Mesendoderm (in vitro differentiated cells): ENCODE data around the gene GPR157.

ENCODE experiments used
- DNase-seq: peaks from one replicate; pipeline ENCODE4 v3.0.0; 2013
- H2AK5ac ChIP-seq: 2 replicates; pipeline ENCODE4 v1.6.1; 2013; ENCODE audit warnings: low read length, inconsistent platforms
- H2BK120ac ChIP-seq: 2 replicates; pipeline ENCODE4 v1.6.1; 2013; ENCODE audit warnings: low read depth, mild to moderate bottlenecking, low read length, moderate library complexity, mixed read lengths
- H2BK15ac ChIP-seq: replicated peaks from 2 replicates; pipeline ENCODE4 v1.6.1; 2013; ENCODE audit warnings: low read depth, mild to moderate bottlenecking, moderate library complexity
- H2BK5ac ChIP-seq: 2 replicates; pipeline ENCODE4 v1.6.1; 2013; ENCODE audit warnings: low read length, inconsistent platforms
- H3K18ac ChIP-seq: 2 replicates; pipeline ENCODE4 v1.6.1; 2013; ENCODE audit warnings: mild to moderate bottlenecking, low read length, mixed read lengths
- H3K23ac ChIP-seq: one replicate; pipeline ENCODE4 v1.6.1; 2013; ENCODE audit warnings: low read length
- H3K27ac ChIP-seq: 2 replicates; pipeline ENCODE4 v1.5.1; 2013; ENCODE audit warnings: low read depth, mild to moderate bottlenecking, inconsistent platforms, low read length, moderate library complexity
- H3K27me3 ChIP-seq: 2 replicates; pipeline ENCODE4 v1.6.1; 2013; ENCODE audit warnings: low read length, control low read depth, mild to moderate bottlenecking, inconsistent platforms; ENCODE audit not compliant: insufficient read depth, poor library complexity
- H3K36me3 ChIP-seq: 2 replicates; pipeline ENCODE4 v1.6.1; 2013; ENCODE audit warnings: low read length, inconsistent platforms; ENCODE audit not compliant: control insufficient read depth, insufficient read depth
- H3K4ac ChIP-seq: one replicate; pipeline ENCODE4 v1.6.1; 2013; ENCODE audit warnings: low read depth, mild to moderate bottlenecking, low read length, moderate library complexity
- H3K4me1 ChIP-seq: 2 replicates; pipeline ENCODE4 v1.6.1; 2013; ENCODE audit warnings: low read depth, low read length, inconsistent platforms; ENCODE audit not compliant: control insufficient read depth
- H3K4me2 ChIP-seq: 2 replicates; pipeline ENCODE4 v1.6.1; 2013; ENCODE audit warnings: low read length
- H3K4me3 ChIP-seq: 2 replicates; pipeline ENCODE4 v1.5.1; 2013; ENCODE audit warnings: mild to moderate bottlenecking, low read length
- H3K56ac ChIP-seq: one replicate; pipeline ENCODE4 v1.6.1; 2013; ENCODE audit warnings: low read length
- H3K79me1 ChIP-seq: 2 replicates; pipeline ENCODE4 v1.6.1; 2013; ENCODE audit warnings: low read length, inconsistent platforms
- H3K79me2 ChIP-seq: 2 replicates; pipeline ENCODE4 v1.6.1; 2013; ENCODE audit warnings: mild to moderate bottlenecking, low read length; ENCODE audit not compliant: control insufficient read depth, insufficient read depth
- H3K9ac ChIP-seq: 2 replicates; pipeline ENCODE4 v1.6.1; 2013; ENCODE audit warnings: low read length, inconsistent platforms
- H4K5ac ChIP-seq: one replicate; pipeline ENCODE4 v1.6.1; 2013; ENCODE audit warnings: low read length
- H4K8ac ChIP-seq: one replicate; pipeline ENCODE4 v1.6.1; 2013; ENCODE audit warnings: low read depth, mild to moderate bottlenecking, control low read depth, low read length, moderate library complexity
- WGBS: extraction: QIAGEN DNeasy Blood & Tissue Kit; methylation state at CpG from one replicate; pipeline ENCODE4 v1.1.7; 2013; ENCODE audit warnings: low lambda C conversion rate, missing lambda C conversion rate; ENCODE audit not compliant: insufficient coverage; ENCODE audit errors: extremely low coverage; 5-methylcytosine and 5-hydroxymethylcytosine counted together

GPR157 gene

DNA sequence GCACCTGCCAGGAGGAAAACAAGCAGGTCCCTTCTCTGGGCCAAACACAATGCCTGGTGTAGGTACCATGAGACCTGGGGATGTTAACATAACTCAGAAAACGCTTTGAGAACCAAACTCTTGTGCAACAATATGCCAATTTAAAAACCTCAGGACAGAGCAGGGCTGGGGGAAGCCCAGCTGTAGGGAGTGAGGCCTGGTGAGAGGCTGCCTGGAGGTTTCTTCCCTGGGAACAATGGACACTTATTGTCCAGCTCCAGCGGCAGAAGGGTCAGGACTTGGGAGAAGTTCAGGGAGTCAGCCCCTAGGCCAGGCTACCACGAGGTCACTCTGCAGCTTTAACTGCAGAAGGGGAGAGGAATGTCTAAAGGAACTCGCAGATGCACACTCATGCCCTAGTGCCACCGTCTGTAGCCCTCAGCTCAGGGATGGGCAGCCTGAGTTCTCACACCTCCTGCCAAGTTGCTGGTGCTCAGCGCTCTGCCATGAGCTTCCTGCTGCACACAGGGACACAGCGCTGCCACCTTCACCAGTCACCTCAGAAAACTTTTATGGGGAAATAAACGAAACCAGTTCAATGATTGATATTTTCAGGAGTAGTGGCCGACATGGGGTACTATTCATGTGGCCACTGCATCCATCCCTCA lies 8.5 kb downstream of the GPR157 start:
- DNase-seq, result no peak
- WGBS, result no CpG with 5 or more reads among the region's 9 CpGs

DNA sequence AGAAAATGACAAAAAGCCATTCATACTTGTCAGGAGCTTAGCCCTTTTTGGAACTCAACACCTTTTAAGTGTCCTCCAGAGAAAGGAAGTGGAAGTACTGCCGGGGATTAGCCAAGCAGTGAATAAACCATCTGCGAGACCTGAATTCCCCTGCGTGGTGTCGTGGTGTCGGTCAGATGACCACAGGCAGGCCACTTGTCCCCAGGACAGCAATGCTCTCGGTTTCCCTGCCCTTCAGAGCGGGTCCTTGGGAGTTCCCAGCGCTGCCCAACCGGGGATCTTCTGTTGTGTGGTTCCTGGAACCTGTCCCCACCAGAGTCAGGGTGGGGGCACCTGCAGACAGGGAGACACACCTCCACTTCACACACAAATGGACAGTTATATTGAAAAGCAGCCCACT lies 9.2 kb downstream of the GPR157 start:
- Histone ChIP-seq H3K4me3 (no peak overlapping the region), H2BK5ac (no peak overlapping the region), H3K27ac (no peak overlapping the region), H3K9ac (no peak overlapping the region), H3K56ac (no peak overlapping the region), H3K79me2 (no peaks in the 10 kb centered on the region), H3K23ac (no peak overlapping the region), H4K8ac (no peak overlapping the region), H3K36me3 (no peaks in the 10 kb centered on the region), H4K5ac (no peak overlapping the region), H3K79me1 (no peaks in the 10 kb centered on the region), H3K4ac (no peak overlapping the region), H2BK120ac (no peak overlapping the region), H3K4me2 (no peak overlapping the region), H2AK5ac (no peak overlapping the region), H2BK15ac (no peak overlapping the region), H3K18ac (no peak overlapping the region), H3K4me1 (no peaks in the 10 kb centered on the region), H3K27me3 (no peaks in the 10 kb centered on the region)
- no CpG with 5 or more reads among the region's 9 CpGs for WGBS
- no peak for DNase-seq

More for the DNA sequence above, 8.5 kb downstream of the GPR157 start:
- Histone ChIP-seq H3K56ac (no peak overlapping the region), H3K36me3 (no peaks in the 10 kb centered on the region), H2BK15ac (no peak overlapping the region), H2BK120ac (no peak overlapping the region), H2AK5ac (no peak overlapping the region), H3K18ac (no peak overlapping the region), H3K4me3 (no peak overlapping the region), H3K79me1 (no peaks in the 10 kb centered on the region), H4K8ac (no peak overlapping the region), H3K23ac (no peak overlapping the region), H3K4me1 (no peaks in the 10 kb centered on the region), H4K5ac (no peak overlapping the region), H3K4me2 (no peak overlapping the region), H3K27ac (no peak overlapping the region), H3K9ac (no peak overlapping the region), H3K27me3 (no peaks in the 10 kb centered on the region), H3K79me2 (no peaks in the 10 kb centered on the region), H2BK5ac (no peak overlapping the region), H3K4ac (no peak overlapping the region)

DNA sequence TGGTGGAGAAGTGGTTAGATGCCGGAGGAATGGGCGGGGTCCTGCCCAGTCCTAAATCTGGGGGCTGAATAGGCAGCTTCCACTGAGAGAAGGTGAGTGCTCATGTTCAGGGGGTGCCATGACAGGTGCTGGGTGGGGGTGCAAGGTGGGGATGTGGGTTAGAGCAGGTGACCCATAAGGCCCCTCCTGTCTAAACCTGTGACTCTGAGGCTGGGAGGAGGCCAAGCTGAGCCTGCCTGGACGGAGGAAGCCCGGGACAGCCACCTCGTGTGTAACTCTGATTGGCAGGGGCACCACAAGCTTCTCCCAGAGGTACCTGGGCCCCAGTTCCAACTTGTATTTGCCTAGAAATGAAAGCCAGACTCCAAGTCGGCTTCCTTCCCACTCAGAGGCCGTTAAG lies 10.7 kb downstream of the GPR157 start:
- Histone ChIP-seq H2BK5ac (no peak overlapping the region), H4K8ac (no peak overlapping the region), H2BK120ac (no peak overlapping the region), H3K56ac (no peak overlapping the region), H4K5ac (no peak overlapping the region), H2BK15ac (no peak overlapping the region), H3K4me3 (no peak overlapping the region), H2AK5ac (no peak overlapping the region), H3K4ac (no peak overlapping the region), H3K9ac (no peak overlapping the region), H3K79me2 (no peaks in the 10 kb centered on the region), H3K36me3 (no peaks in the 10 kb centered on the region), H3K4me1 (no peaks in the 10 kb centered on the region), H3K27me3 (no peaks in the 10 kb centered on the region), H3K23ac (no peak overlapping the region), H3K4me2 (no peak overlapping the region), H3K18ac (no peak overlapping the region), H3K27ac (no peak overlapping the region), H3K79me1 (no peaks in the 10 kb centered on the region)
- DNase-seq, result no peak
- WGBS, result no CpG with 5 or more reads among the region's 7 CpGs

DNA sequence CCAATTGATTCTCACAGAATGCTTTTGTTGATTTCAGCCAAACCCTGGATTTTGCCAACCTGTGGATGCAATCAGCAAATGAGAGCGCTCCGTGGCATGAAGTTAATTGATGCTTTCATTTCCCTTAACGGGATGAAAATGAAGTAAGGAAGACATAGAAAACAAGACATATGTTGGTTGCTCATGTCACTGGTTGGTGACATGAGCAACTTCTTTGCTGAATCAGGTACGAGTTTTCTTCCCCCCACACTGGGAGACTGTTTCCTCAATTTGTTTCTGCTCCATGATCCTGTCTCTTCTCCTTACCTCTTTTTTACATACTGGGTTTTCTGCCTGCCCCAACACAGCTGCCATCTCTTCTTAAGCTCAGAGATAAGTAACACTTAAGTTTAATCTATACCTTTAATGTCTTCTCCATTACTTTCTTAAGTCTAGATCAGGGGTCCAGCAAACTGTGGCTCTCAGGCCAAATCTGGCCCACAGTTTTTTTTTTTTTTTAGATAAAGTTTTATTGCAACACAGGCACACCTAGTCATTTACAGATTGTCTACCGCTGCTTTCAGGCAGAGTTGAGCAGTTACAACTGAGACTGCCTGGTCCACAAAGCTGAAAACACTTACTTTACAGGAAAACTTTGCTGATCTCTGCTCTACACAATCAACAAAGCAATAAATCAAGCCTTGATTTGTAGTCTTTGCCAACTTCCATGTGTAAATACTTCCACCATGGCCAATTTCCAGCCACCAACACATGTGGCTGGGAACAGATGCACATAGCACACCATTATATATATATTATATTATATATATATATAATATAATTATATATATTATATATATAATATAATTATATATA lies 13.3 kb downstream of the GPR157 start:
- H2BK120ac ChIP-seq, result no peak overlapping the region
- H3K4me3 ChIP-seq, result no peak overlapping the region
- no peak overlapping the region for H2BK5ac ChIP-seq
- no peaks in the 10 kb centered on the region for H3K4me1 ChIP-seq
- H3K4me2 ChIP-seq, result no peak overlapping the region
- no peaks in the 10 kb centered on the region for H3K79me1 ChIP-seq
- no peak overlapping the region for H3K18ac ChIP-seq
- H3K27ac ChIP-seq, result no peak overlapping the region
- H3K36me3 ChIP-seq, result no peaks in the 10 kb centered on the region
- no peaks in the 10 kb centered on the region for H3K79me2 ChIP-seq
- H3K9ac ChIP-seq, result no peak overlapping the region
- H3K4ac ChIP-seq, result no peak overlapping the region
- H3K27me3 ChIP-seq, result no peaks in the 10 kb centered on the region
- WGBS, result no CpG with 5 or more reads among the region's 5 CpGs
- no peak overlapping the region for H2AK5ac ChIP-seq
- H3K56ac ChIP-seq, result no peak overlapping the region
- H3K23ac ChIP-seq, result no peak overlapping the region
- no peak overlapping the region for H2BK15ac ChIP-seq
- H4K5ac ChIP-seq, result no peak overlapping the region
- H4K8ac ChIP-seq, result no peak overlapping the region
- DNase-seq, result no peak

DNA sequence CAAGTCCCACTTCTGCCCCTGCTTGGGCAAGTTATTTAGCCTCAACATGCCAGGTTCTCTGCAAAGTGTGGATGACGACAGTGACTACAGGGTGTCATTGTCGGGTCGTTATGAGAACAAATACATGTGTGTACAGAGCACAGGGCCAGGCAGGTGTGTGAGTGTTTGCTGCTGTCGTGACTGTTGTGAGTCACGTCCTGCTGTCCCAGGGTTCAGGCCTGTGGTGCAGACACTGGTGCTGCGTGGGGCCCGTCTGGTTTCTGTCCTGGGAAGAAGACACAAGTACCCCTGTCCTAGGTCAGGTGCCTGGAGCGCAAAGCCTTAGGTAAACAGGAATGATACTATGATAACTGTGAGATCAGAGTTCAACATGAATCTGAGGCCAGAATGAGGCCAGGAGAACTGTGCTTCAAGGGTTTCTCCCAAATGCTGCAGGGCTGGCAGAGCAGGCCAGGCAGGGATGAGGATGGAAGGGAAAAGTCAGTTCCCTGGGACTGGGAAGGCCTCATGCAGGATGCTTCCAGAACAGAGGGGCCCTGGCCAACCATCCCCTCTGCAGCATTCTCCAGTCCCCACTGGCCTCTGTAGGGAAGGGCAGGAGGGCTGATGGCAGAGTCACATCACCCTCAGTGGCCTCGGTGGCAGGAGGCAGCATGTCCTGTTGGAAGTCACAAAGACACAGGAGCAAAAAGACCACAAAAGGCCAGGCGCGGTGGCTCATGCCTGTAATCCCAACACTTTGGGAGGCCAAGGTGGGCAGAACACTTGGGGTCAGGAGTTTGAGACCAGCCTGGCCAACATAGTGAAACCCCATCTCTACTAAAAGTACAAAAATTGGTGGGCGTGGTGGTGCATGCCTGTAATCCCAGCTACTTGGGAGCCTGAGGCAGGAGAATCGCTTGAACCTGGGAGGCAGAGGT lies 15.7 kb downstream of the GPR157 start:
- Histone ChIP-seq H2BK5ac (no peak overlapping the region), H3K4me3 (no peak overlapping the region), H3K27ac (no peak overlapping the region), H3K79me1 (no peaks in the 10 kb centered on the region), H3K4ac (no peak overlapping the region), H4K5ac (no peak overlapping the region), H3K79me2 (no peaks in the 10 kb centered on the region), H3K23ac (no peak overlapping the region), H3K56ac (no peak overlapping the region), H3K36me3 (no peaks in the 10 kb centered on the region), H2BK120ac (no peak overlapping the region), H3K9ac (no peak overlapping the region), H3K18ac (no peak overlapping the region), H2AK5ac (no peak overlapping the region), H3K27me3 (no peaks in the 10 kb centered on the region), H3K4me2 (no peak overlapping the region), H3K4me1 (no peaks in the 10 kb centered on the region), H4K8ac (no peak overlapping the region), H2BK15ac (no peak overlapping the region)
- no peak for DNase-seq
- WGBS, result no CpG with 5 or more reads among the region's 13 CpGs
